ENCODE measurements around the gene ITPA. TPM values are rescaled to one million over a fixed set of nuclear protein-coding genes. Genes with fewer than 3 reads are reported as not detected.
A peak's percentile ranks its signal among the peaks of the same experiment; 100 is the strongest.

ITPA gene
- total RNA-seq, 1 experiment from 2014 or later, result 77.3 TPM

GRCh38 chr20:3210346-3210745 lies 1.0 kb downstream of the ITPA start:
- no peak overlapping the region for H2AFZ ChIP-seq (ENCODE audit: low read depth, low read length, poor library complexity, severe bottlenecking)
- no peaks in the 10 kb centered on the region for H3K9me2 ChIP-seq (ENCODE audit: insufficient read depth)
- no peaks in the 10 kb centered on the region for H3K27me3 ChIP-seq (ENCODE audit: insufficient read depth, low read length)
- peaks cover 9 to 14% of the 10 kb centered on the region in 2 experiments; a peak in 3 of 4 replicates for H3K4me1 ChIP-seq (ENCODE audit: control insufficient read depth in 1 of 2, insufficient read depth in 2 of 2, low read length in 2 of 2)
- ChIA-PET POLR2A (no interaction called here), RAD21 (ENCODE audit: low non-redundant PET in 1 of 2, low total read pairs in 2 of 2, uncharacterized antibody in 2 of 2, unreplicated experiment in 2 of 2) (no interaction called here), CTCF (no interaction called here)
- H3K79me2 ChIP-seq (ENCODE audit: insufficient read depth, low read length), result peaks cover 56% of the 10 kb centered on the region
- H3K27ac ChIP-seq (ENCODE audit: low read depth, low read length), result peak overlapping the region; percentile 91
- no TSS peak for BruUV-seq (replicated peaks)
- no peak for DNase-seq (ENCODE audit: low read depth, low spot score)
- H3K9ac ChIP-seq (ENCODE audit: low read length), result peak overlapping the region; percentile 89
- no peaks in the 10 kb centered on the region for H3K9me3 ChIP-seq (ENCODE audit: control insufficient read depth in 1 of 2, insufficient read depth in 1 of 2, low read depth in 1 of 2, low read length in 2 of 2)
- ATAC-seq, result peak; percentile 9; the same call in 1 of the 2 replicates
- no peaks in the 10 kb centered on the region for H4K20me1 ChIP-seq (ENCODE audit: insufficient read depth)
- intact Hi-C loops (cut with micrococcal nuclease), result no loop called here
- peak overlapping the region; percentile 88 to 94 for H3K4me3 ChIP-seq (replicated peaks in 1 of 2; ENCODE audit: low read depth in 1 of 2, low read length in 2 of 2)
- H3K4me2 ChIP-seq (ENCODE audit: low read length), result peak overlapping the region; percentile 91
- no peak for TF ChIP-seq SRF (IDR thresholded peaks at IDR 0.05; ENCODE audit: low read depth)
- no peak for TF ChIP-seq CEBPB (IDR thresholded peaks at IDR 0.05; ENCODE audit: low read depth)
- no peak for TF ChIP-seq RAD21 (IDR thresholded peaks at IDR 0.05; ENCODE audit: low read depth)
- TF ChIP-seq EZH2 (IDR thresholded peaks at IDR 0.05), result no peak
- no peak for TF ChIP-seq JUND (IDR thresholded peaks at IDR 0.05)
- TF ChIP-seq, protein P1, sequence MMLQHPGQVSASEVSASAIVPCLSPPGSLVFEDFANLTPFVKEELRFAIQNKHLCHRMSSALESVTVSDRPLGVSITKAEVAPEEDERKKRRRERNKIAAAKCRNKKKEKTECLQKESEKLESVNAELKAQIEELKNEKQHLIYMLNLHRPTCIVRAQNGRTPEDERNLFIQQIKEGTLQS (IDR thresholded peaks at IDR 0.05), result no peak
- TF ChIP-seq, protein P2, sequence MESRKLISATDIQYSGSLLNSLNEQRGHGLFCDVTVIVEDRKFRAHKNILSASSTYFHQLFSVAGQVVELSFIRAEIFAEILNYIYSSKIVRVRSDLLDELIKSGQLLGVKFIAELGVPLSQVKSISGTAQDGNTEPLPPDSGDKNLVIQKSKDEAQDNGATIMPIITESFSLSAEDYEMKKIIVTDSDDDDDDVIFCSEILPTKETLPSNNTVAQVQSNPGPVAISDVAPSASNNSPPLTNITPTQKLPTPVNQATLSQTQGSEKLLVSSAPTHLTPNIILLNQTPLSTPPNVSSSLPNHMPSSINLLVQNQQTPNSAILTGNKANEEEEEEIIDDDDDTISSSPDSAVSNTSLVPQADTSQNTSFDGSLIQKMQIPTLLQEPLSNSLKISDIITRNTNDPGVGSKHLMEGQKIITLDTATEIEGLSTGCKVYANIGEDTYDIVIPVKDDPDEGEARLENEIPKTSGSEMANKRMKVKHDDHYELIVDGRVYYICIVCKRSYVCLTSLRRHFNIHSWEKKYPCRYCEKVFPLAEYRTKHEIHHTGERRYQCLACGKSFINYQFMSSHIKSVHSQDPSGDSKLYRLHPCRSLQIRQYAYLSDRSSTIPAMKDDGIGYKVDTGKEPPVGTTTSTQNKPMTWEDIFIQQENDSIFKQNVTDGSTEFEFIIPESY (IDR thresholded peaks at IDR 0.05; ENCODE audit: extremely low read depth, insufficient replicate concordance, low read length), result no peak
- no peak for TF ChIP-seq POLR2A (IDR thresholded peaks at IDR 0.05; ENCODE audit: borderline replicate concordance, extremely low read depth, insufficient read depth, insufficient read length)
- no peak for TF ChIP-seq CTCF (IDR thresholded peaks at IDR 0.05 in 2 of 3, conservative IDR thresholded peaks at IDR 0.05 in 1 of 3; ENCODE audit: borderline replicate concordance in 1 of 3, insufficient read depth in 1 of 3, low read depth in 2 of 3, low read length in 2 of 3)
- no peak for TF ChIP-seq FOSL1 (IDR thresholded peaks at IDR 0.05; ENCODE audit: low read depth)
- TF ChIP-seq ZFX (IDR thresholded peaks at IDR 0.05), result no peak
- TF ChIP-seq POLR2AphosphoS5 (IDR thresholded peaks at IDR 0.05; ENCODE audit: low read depth, low read length), result no peak
- TF ChIP-seq SP1 (IDR thresholded peaks at IDR 0.05; ENCODE audit: low read depth), result no peak
- no peak for TF ChIP-seq ELF1 (IDR thresholded peaks at IDR 0.05; ENCODE audit: borderline replicate concordance, low read depth)
- no peak for TF ChIP-seq SIN3A (IDR thresholded peaks at IDR 0.05; ENCODE audit: low read depth)
- no peak for TF ChIP-seq CBX3 (IDR thresholded peaks at IDR 0.05; ENCODE audit: low read depth)
- no peak for TF ChIP-seq EGR1 (IDR thresholded peaks at IDR 0.05; ENCODE audit: low read depth)
- peaks cover 6 to 15% of the 10 kb centered on the region in 2 experiments; a peak in 2 of 4 replicates for H3K36me3 ChIP-seq (ENCODE audit: control insufficient read depth in 1 of 2, insufficient read depth in 2 of 2, low read length in 2 of 2)

Data from HCT116 (cell line).